HG03025 (cell line): ENCODE data around the gene VTN.
A peak's percentile ranks its signal among the peaks of the same experiment; 100 is the strongest.
"Not testable (repeated sequence)": the region's sequence is repeated elsewhere in the genome, so short reads cannot be mapped to it uniquely, and the experiment has no call there.

Source experiments
- ATAC-seq: cut with Tn5 transposase; IDR thresholded peaks from one replicate; pipeline ENCODE4 v1.9.1; 2021; ENCODE audit warnings: mild to moderate bottlenecking, moderate library complexity; ENCODE audit not compliant: unreplicated experiment, low FRiP score

VTN gene

GRCh38 chr17:28345419-28346198 lies 24.5 kb downstream of the VTN start:
- ATAC-seq: no peak

- ATAC-seq: no peak
Measured at GRCh38 chr17:28344435-28344901, 25.6 kb downstream of the VTN start.

GRCh38 chr17:28344011-28344410 lies 26.1 kb downstream of the VTN start:
- ATAC-seq: no peak

- ATAC-seq: no peak
Measured at GRCh38 chr17:28343491-28343932, 26.6 kb downstream of the VTN start.

- ATAC-seq: no peak
Measured at GRCh38 chr17:28342313-28342712, 27.8 kb downstream of the VTN start.

GRCh38 chr17:28341516-28341915 lies 28.6 kb downstream of the VTN start:
- no peak for ATAC-seq

- ATAC-seq: no peak
Measured at GRCh38 chr17:28340374-28340773, 29.7 kb downstream of the VTN start.

GRCh38 chr17:28339431-28339830 lies 30.7 kb downstream of the VTN start:
- no peak for ATAC-seq

- ATAC-seq: not testable (repeated sequence)
Measured at GRCh38 chr17:28338769-28339212, 31.3 kb downstream of the VTN start.

- ATAC-seq: no peak
Measured at GRCh38 chr17:28338056-28338768, 31.9 kb downstream of the VTN start.

GRCh38 chr17:28335959-28336871 lies 33.9 kb downstream of the VTN start:
- no peak for ATAC-seq

GRCh38 chr17:28335201-28335958 lies 34.7 kb downstream of the VTN start, which contains the start of the genes IFT20 and TNFAIP1:
IFT20 (minus strand) TSS chr17:28335472; CDS start chr17:28331985, 3,487 bp downstream.
TNFAIP1 (plus strand) TSS chr17:28335761; CDS start chr17:28339522, 3,761 bp downstream.
- ATAC-seq: peak; percentile 88

- ATAC-seq: no peak
Measured at GRCh38 chr17:28334666-28335200, 35.4 kb downstream of the VTN start.

GRCh38 chr17:28334171-28334570 lies 35.9 kb downstream of the VTN start:
- no peak for ATAC-seq

- ATAC-seq: no peak
Measured at GRCh38 chr17:28333083-28333746, 36.9 kb downstream of the VTN start.

GRCh38 chr17:28331891-28332420 lies 38.2 kb downstream of the VTN start:
- ATAC-seq: no peak

- ATAC-seq: no peak
Measured at GRCh38 chr17:28330671-28331070, 39.4 kb downstream of the VTN start.

- no peak for ATAC-seq
Measured at GRCh38 chr17:28328325-28328724, 41.8 kb downstream of the VTN start.

GRCh38 chr17:28327709-28328108 lies 42.4 kb downstream of the VTN start:
- ATAC-seq: no peak
